Tibial nerve (tissue), 4 donors: ENCODE measurements around the gene SNAPC4. TPM values are rescaled to one million over a fixed set of nuclear protein-coding genes. Genes with fewer than 3 reads are reported as not detected.

Experiments
- DNase-seq, 2 donors: peaks; one replicate each; pipeline ENCODE4 v3.0.0-alpha.2; 2019; ENCODE audit warnings: low spot score in 2 of 2
- H3K27ac ChIP-seq, 4 donors: fragments of 200-600 bp; sonication (generic) in 3 of 4; one replicate each; pipeline ENCODE4 v1.5.1; 2017 to 2019; ENCODE audit warnings: mild to moderate bottlenecking in 1 of 4
- H3K27me3 ChIP-seq, 2 donors: fragments of 200-600 bp; sonication (generic) in 1 of 2; one replicate each; pipeline versions ENCODE4 v1.5.1 to v1.6.0; 2017 to 2019
- H3K36me3 ChIP-seq, 3 donors: fragments of 200-600 bp; sonication (generic); one replicate each; pipeline ENCODE4 v1.5.1; 2018 to 2019
- H3K4me1 ChIP-seq, 4 donors: fragments of 200-600 bp; sonication (generic) in 3 of 4; one replicate each; pipeline ENCODE4 v1.5.1; 2017 to 2019
- H3K4me3 ChIP-seq, 4 donors: fragments of 200-600 bp; sonication (generic) in 3 of 4; one replicate each; pipeline ENCODE4 v1.5.1; 2017 to 2019; ENCODE audit warnings: mild to moderate bottlenecking in 1 of 4, moderate library complexity in 1 of 4
- H3K9me3 ChIP-seq, 4 donors: fragments of 200-600 bp; sonication (generic) in 3 of 4; one replicate each; pipeline ENCODE4 v1.5.1; 2017 to 2019
- CTCF ChIP-seq, 5 experiments: fragments of 200-600 bp in 3 of 5; fragments of 450-650 bp in 2 of 5; sonication (generic) in 3 of 5; IDR thresholded peaks; one replicate each; pipeline ENCODE4 v1.5.1; 2016 to 2019; ENCODE audit warnings: antibody characterized with exemption in 5 of 5, mild to moderate bottlenecking in 3 of 5, moderate library complexity in 2 of 5
- EP300 ChIP-seq, 2 donors: sonication (generic); formaldehyde crosslinking; IDR thresholded peaks; one replicate each; pipeline ENCODE4 v1.6.1; 2017; ENCODE audit warnings: antibody characterized with exemption in 2 of 2, mild to moderate bottlenecking in 1 of 2
- POLR2A ChIP-seq, 2 donors: fragments of 450-650 bp; IDR thresholded peaks; one replicate each; pipeline ENCODE4 v1.6.1; 2017; ENCODE audit warnings: antibody characterized with exemption in 2 of 2, mild to moderate bottlenecking in 2 of 2, moderate library complexity in 2 of 2
- WGBS, 2 donors: methylation state at CpG; one replicate each; pipeline ENCODE4 v1.1.5; 2018; 5-methylcytosine and 5-hydroxymethylcytosine counted together
- total RNA-seq, 4 donors: library from RNA; depleted of rRNA; stranded (reverse); fragments of >200 nt; gene quantifications; one replicate each; pipeline ENCODE4 v1.1.0, GENCODE V29; 2016

Gene SNAPC4
- total RNA-seq, 4 donors from 2014 or later, result 7.0 to 21.0 (median 9.5) TPM

- TF ChIP-seq EP300 (IDR thresholded peaks at IDR 0.05) (no peak), CTCF (IDR thresholded peaks at IDR 0.05) (no peak), POLR2A (IDR thresholded peaks at IDR 0.05) (no peak)
- DNase-seq, result no peak
- no peaks in the 10 kb centered on the region for H3K27me3 ChIP-seq
- H3K27ac ChIP-seq, result no peak overlapping the region
- no peak overlapping the region for H3K4me3 ChIP-seq
- 81 to 88% methylated on average over 25 to 26 of the region's 26 CpGs for WGBS, 2 donors
- H3K9me3 ChIP-seq, result no peaks in the 10 kb centered on the region
- H3K36me3 ChIP-seq, result peaks cover 0 to 75% (median 13%) of the 10 kb centered on the region in 3 donors
- peaks cover 0 to 40% (median 16%) of the 10 kb centered on the region in 4 donors for H3K4me1 ChIP-seq
Measured at GRCh38 chr9:136395345-136396218, 4.4 kb downstream of the SNAPC4 start.

GRCh38 chr9:136395020-136395340 is 5.0 kb downstream of the SNAPC4 start:
- TF ChIP-seq EP300 (IDR thresholded peaks at IDR 0.05) (no peak), POLR2A (IDR thresholded peaks at IDR 0.05) (no peak), CTCF (IDR thresholded peaks at IDR 0.05) (no peak)
- Histone ChIP-seq H3K4me1 (peaks cover 0 to 34% (median 12%) of the 10 kb centered on the region in 4 donors), H3K27ac (no peak overlapping the region), H3K36me3 (peaks cover 0 to 76% (median 13%) of the 10 kb centered on the region in 3 donors), H3K4me3 (no peak overlapping the region), H3K9me3 (no peaks in the 10 kb centered on the region), H3K27me3 (no peaks in the 10 kb centered on the region)
- 95 to 96% methylated on average over 11 of the region's 13 CpGs for WGBS, 2 donors
- no peak for DNase-seq

GRCh38 chr9:136394312-136395019 is 5.5 kb downstream of the SNAPC4 start:
- Histone ChIP-seq H3K4me3 (no peak overlapping the region), H3K4me1 (peaks cover 0 to 33% (median 11%) of the 10 kb centered on the region in 4 donors), H3K27me3 (no peaks in the 10 kb centered on the region), H3K36me3 (peaks cover 2 to 82% (median 13%) of the 10 kb centered on the region in 3 donors), H3K9me3 (no peaks in the 10 kb centered on the region), H3K27ac (no peak overlapping the region)
- 88 to 96% methylated on average over 20 to 21 of the region's 21 CpGs for WGBS, 2 donors
- no peak for TF ChIP-seq EP300 (IDR thresholded peaks at IDR 0.05)
- TF ChIP-seq POLR2A (IDR thresholded peaks at IDR 0.05), result no peak
- no peak for TF ChIP-seq CTCF (IDR thresholded peaks at IDR 0.05)
- no peak for DNase-seq

- Histone ChIP-seq H3K4me3 (no peak overlapping the region), H3K27ac (peak overlapping the region in 1 of 4 donors; percentile 56), H3K36me3 (peaks cover 2 to 91% (median 13%) of the 10 kb centered on the region in 3 donors), H3K9me3 (no peaks in the 10 kb centered on the region), H3K4me1 (peaks cover 0 to 24% (median 2%) of the 10 kb centered on the region in 4 donors), H3K27me3 (no peaks in the 10 kb centered on the region)
- WGBS, 2 donors, result 84 to 92% methylated on average over 8 to 16 of the region's 17 CpGs
- DNase-seq, result no peak
- TF ChIP-seq POLR2A (IDR thresholded peaks at IDR 0.05), result no peak
- no peak for TF ChIP-seq CTCF (IDR thresholded peaks at IDR 0.05)
- TF ChIP-seq EP300 (IDR thresholded peaks at IDR 0.05), result no peak
Measured at GRCh38 chr9:136393531-136393930, 6.4 kb downstream of the SNAPC4 start.
